T-helper 1 cell treated with Interleukin-12 subunit alpha and Interleukin-12 subunit beta and Interleukin-4 antibody, amounts not matched to agents 30 μg/mL and 1 μg/mL, for 36 hours (primary cell): ENCODE measurements around the gene IFITM2.

Experiments used
- H3K27ac Mint-ChIP-seq: one replicate; pipeline ENCODE4 v1.8.0; 2021; ENCODE audit warnings: mild to moderate bottlenecking, mixed read lengths
- H3K27me3 Mint-ChIP-seq: one replicate; pipeline ENCODE4 v1.8.0; 2021; ENCODE audit warnings: low read depth, mixed read lengths
- H3K36me3 Mint-ChIP-seq: one replicate; pipeline ENCODE4 v1.8.0; 2021; ENCODE audit warnings: low read depth, mixed read lengths
- H3K4me1 Mint-ChIP-seq: one replicate; pipeline ENCODE4 v1.8.0; 2021; ENCODE audit warnings: low read depth, mixed read lengths
- H3K4me3 Mint-ChIP-seq: one replicate; pipeline ENCODE4 v1.8.0; 2021; ENCODE audit warnings: mild to moderate bottlenecking, moderate library complexity, mixed read lengths
- H3K9me3 Mint-ChIP-seq: one replicate; pipeline ENCODE4 v1.8.0; 2021; ENCODE audit warnings: mixed read lengths

Gene IFITM2

DNA sequence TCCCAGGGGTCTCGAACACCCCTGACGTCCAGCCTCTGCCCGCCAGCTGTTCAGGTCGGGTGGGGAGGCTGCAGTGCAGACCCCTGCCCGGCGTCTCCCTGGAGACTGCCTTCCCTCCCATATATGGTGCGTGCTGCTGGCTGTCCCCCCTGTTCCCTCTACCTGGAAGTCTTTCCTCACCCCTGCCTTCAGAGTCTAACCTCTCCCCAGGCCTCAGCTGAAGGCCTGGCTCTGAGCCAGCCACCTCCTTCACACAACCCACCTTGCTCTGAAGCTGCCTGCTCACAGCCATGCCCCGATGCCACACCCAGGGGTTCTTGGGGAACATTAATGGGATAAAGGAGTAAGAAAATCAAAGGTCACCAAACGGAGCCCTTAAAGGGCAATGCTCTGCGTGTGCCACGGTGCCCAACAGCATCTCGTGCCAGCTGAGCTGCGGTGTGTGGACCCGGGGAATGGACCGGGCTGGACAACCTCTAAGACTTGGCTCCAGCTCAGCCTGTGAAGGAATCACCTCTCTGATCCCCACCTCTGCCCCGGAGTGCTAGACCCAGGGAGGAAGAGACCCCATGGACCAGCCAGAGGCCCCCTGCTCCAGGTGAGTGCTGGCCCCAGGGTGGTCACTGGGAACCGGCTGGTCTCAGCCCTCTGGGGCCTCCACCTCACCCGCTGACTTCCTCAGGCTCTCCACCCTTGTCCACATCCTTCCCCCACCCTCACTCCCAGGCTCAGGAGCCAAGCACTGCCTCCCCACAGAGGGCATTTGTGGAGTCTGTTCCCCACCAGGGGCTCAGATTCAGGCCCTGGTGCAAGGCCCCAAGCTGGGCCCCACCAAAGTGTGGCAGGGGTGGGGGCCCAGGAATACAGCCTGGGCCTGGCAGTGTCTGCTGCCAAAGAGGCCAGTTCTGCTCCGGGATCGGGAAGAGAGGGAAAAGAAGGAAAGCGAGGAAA is 29.3 kb upstream of the IFITM2 start, which contains the start of gene NLRP6:
NLRP6 (plus strand) TSS at position 407 of the 951 bp plus-strand sequence; CDS start at position 570, 163 bp downstream.
- Mint-ChIP-seq H3K9me3 (peaks cover 5% of the 10 kb centered on the region), H3K4me1 (peaks cover 37% of the 10 kb centered on the region), H3K36me3 (peaks cover 38% of the 10 kb centered on the region), H3K27ac (peak within 1 kb of the TSS; percentile 88), H3K27me3 (peaks cover 49% of the 10 kb centered on the region), H3K4me3 (peak within 1 kb of the TSS; percentile 85)

DNA sequence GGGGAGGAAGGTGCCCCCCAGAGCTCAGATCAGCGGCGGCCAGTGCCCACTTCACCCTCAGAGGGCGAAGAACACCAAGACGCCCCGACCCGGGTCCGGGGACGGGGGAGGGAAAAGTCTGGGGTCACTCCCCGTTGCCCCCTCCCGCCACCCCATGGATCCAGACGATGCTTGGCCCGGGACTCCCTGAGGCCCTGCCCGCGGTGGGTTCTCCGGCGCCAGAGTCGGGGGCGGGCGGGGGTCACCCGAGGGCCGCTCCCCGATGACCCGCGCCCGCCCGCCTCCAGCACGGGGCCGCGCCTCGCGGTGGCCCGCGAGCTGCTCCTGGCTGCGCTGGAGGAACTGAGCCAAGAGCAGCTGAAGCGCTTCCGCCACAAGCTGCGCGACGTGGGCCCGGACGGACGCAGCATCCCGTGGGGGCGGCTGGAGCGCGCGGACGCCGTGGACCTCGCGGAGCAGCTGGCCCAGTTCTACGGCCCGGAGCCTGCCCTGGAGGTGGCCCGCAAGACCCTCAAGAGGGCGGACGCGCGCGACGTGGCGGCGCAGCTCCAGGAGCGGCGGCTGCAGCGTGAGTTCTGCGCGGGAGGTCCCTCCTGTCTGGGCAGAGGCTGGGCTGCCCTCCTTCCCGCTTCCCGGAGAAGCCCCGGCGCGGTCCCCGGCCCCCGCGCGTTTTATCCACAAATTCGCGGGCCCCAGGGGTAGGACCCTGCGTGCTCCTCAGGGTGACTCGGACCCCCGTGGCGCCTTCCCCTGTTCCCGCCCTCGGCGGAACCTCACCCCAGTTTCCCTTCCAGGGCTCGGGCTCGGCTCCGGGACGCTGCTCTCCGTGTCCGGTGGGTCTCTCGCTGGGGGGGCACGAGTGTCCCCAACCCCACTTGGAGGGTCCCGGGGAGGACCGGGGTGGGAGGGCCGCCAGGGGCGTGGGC is 28.3 kb upstream of the IFITM2 start:
- Mint-ChIP-seq H3K4me1 (peaks cover 43% of the 10 kb centered on the region), H3K27me3 (peaks cover 49% of the 10 kb centered on the region), H3K4me3 (peak overlapping the region; percentile 85), H3K36me3 (peaks cover 43% of the 10 kb centered on the region), H3K9me3 (peaks cover 5% of the 10 kb centered on the region), H3K27ac (no peak overlapping the region)

DNA sequence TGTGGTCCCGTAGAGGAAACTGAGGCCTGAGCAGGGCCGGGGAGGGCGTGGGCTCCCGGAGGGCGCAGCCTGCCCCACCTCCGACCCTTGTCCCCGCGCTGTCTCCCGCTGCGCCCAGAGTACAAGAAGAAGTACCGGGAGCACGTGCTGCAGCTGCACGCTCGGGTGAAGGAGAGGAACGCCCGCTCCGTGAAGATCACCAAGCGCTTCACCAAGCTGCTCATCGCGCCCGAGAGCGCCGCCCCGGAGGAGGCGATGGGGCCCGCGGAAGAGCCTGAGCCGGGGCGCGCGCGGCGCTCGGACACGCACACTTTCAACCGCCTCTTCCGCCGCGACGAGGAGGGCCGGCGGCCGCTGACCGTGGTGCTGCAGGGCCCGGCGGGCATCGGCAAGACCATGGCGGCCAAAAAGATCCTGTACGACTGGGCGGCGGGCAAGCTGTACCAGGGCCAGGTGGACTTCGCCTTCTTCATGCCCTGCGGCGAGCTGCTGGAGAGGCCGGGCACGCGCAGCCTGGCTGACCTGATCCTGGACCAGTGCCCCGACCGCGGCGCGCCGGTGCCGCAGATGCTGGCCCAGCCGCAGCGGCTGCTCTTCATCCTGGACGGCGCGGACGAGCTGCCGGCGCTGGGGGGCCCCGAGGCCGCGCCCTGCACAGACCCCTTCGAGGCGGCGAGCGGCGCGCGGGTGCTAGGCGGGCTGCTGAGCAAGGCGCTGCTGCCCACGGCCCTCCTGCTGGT is 27.5 kb upstream of the IFITM2 start:
- Mint-ChIP-seq H3K36me3 (peaks cover 43% of the 10 kb centered on the region), H3K27ac (peak overlapping the region; percentile 76), H3K27me3 (peaks cover 44% of the 10 kb centered on the region), H3K4me3 (peak overlapping the region; percentile 87), H3K4me1 (peaks cover 43% of the 10 kb centered on the region), H3K9me3 (peaks cover 5% of the 10 kb centered on the region)

DNA sequence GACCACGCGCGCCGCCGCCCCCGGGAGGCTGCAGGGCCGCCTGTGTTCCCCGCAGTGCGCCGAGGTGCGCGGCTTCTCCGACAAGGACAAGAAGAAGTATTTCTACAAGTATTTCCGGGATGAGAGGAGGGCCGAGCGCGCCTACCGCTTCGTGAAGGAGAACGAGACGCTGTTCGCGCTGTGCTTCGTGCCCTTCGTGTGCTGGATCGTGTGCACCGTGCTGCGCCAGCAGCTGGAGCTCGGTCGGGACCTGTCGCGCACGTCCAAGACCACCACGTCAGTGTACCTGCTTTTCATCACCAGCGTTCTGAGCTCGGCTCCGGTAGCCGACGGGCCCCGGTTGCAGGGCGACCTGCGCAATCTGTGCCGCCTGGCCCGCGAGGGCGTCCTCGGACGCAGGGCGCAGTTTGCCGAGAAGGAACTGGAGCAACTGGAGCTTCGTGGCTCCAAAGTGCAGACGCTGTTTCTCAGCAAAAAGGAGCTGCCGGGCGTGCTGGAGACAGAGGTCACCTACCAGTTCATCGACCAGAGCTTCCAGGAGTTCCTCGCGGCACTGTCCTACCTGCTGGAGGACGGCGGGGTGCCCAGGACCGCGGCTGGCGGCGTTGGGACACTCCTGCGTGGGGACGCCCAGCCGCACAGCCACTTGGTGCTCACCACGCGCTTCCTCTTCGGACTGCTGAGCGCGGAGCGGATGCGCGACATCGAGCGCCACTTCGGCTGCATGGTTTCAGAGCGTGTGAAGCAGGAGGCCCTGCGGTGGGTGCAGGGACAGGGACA is 26.7 kb upstream of the IFITM2 start:
- H3K27me3 Mint-ChIP-seq: peaks cover 39% of the 10 kb centered on the region
- H3K36me3 Mint-ChIP-seq: peaks cover 49% of the 10 kb centered on the region
- peak overlapping the region; percentile 68 for H3K27ac Mint-ChIP-seq
- H3K9me3 Mint-ChIP-seq: peaks cover 5% of the 10 kb centered on the region
- peaks cover 43% of the 10 kb centered on the region for H3K4me1 Mint-ChIP-seq
- H3K4me3 Mint-ChIP-seq: peak overlapping the region; percentile 87

DNA sequence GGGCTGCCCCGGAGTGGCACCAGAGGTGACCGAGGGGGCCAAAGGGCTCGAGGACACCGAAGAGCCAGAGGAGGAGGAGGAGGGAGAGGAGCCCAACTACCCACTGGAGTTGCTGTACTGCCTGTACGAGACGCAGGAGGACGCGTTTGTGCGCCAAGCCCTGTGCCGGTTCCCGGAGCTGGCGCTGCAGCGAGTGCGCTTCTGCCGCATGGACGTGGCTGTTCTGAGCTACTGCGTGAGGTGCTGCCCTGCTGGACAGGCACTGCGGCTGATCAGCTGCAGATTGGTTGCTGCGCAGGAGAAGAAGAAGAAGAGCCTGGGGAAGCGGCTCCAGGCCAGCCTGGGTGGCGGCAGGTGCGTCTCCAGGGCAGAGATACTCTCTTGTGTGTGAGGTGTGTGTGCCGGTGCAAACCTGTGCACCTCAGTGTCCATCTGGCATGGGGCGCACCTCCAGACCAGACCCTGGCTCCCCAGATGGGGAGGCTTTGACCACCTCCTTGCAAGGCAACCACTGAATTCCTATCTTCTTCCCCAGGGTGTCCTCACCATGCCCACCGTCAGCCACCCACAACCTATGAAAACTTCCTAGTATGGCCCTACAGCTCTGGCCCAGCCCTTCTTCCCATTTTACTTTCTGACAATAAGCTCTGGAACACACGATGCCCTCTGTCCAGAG is 26.0 kb upstream of the IFITM2 start:
- H3K4me1 Mint-ChIP-seq: peaks cover 43% of the 10 kb centered on the region
- H3K36me3 Mint-ChIP-seq: peaks cover 43% of the 10 kb centered on the region
- peak overlapping the region; percentile 62 for H3K27ac Mint-ChIP-seq
- H3K9me3 Mint-ChIP-seq: peaks cover 3% of the 10 kb centered on the region
- peaks cover 37% of the 10 kb centered on the region for H3K27me3 Mint-ChIP-seq
- peak overlapping the region; percentile 87 for H3K4me3 Mint-ChIP-seq

DNA sequence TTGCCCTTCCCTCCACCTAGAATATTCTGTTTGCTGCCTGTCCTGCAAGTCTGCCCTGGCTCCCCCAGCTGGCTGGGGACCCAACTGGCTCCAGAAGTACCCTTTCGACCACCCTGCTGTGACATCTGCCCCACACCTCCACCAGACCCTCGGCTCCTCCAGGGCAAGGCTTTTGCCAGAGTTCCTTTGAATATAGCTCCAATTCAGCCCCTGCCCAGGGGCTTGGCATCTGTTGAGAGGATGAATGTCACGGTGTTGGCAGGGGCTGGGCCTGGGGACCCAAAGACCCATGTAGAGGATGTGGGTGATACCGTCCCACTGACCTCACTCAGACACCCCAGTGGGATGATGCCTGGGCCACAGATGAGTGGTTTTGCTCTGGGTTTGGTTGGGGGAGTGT is 25.4 kb upstream of the IFITM2 start:
- H3K4me1 Mint-ChIP-seq: peaks cover 45% of the 10 kb centered on the region
- no peaks in the 10 kb centered on the region for H3K9me3 Mint-ChIP-seq
- H3K27ac Mint-ChIP-seq: peak overlapping the region; percentile 62

DNA sequence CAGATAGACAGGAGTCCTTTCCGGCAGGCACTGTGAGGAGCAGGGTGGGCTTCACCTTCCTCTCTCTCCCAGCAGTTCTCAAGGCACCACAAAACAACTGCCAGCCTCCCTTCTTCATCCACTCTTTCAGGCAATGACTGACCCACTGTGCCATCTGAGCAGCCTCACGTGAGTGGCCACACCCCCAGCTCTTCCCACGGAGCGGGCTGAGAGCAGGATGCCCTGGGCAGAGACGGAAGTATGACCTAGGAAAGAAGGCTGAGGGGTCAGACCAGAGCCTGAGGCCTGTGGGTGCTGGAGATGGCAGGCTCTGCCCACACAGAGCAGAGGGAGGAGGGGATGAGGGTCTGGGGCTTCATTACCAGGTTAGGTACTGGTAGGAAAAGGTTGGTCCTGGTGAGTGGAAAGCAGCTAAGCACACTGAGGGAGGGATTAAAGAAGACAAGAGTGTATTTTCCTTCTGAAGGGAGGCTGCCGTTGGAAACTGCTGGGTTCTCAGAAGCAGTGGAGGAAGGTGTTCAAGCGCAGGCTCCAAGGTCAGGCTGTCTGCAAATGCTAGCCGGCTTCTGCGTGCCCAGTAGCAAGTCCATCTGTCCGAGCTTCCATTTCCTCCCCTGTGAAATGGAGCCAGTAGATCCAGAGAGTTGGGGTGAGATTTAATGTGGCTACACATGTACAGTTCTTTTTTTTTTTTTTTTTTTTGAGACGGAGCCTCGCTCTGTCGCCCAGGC is 24.8 kb upstream of the IFITM2 start:
- H3K4me3 Mint-ChIP-seq: peak overlapping the region; percentile 87
- peaks cover 37% of the 10 kb centered on the region for H3K36me3 Mint-ChIP-seq
- no peaks in the 10 kb centered on the region for H3K9me3 Mint-ChIP-seq
- peaks cover 45% of the 10 kb centered on the region for H3K4me1 Mint-ChIP-seq
- H3K27me3 Mint-ChIP-seq: peaks cover 34% of the 10 kb centered on the region
- peak overlapping the region; percentile 62 for H3K27ac Mint-ChIP-seq

More for the DNA sequence above, 25.4 kb upstream of the IFITM2 start:
- peak overlapping the region; percentile 87 for H3K4me3 Mint-ChIP-seq
- H3K27me3 Mint-ChIP-seq: peaks cover 37% of the 10 kb centered on the region
- H3K36me3 Mint-ChIP-seq: peaks cover 40% of the 10 kb centered on the region

DNA sequence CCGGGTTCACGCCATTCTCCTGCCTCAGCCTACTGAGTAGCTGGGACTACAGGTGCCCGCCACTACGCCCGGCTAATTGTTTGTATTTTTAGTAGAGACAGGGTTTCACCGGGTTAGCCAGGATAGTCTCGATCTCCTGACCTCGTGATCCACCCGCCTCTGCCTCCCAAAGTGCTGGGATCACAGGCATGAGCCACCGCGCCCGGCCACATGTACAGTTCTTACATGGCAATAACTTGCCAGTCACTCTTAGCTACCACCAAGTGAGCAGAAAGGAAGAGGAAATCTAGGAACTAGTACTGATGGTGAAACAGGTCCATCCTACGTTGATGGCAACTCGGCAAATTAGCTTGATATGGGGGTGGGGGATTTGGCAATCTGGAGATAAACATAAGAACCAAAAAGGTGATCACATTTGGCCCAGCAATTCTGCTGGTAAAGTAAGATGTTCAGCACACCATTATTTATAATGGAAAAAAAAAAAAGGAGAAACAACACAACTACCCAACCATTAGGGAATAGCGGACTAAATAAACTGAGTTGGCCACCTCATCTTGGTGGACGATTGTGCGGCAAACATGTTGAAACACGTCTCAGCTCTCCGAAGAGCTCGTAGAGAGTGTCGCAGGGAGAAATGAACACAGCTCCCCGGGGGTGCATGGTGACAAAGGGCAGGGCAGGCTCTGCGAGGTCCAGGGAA is 24.1 kb upstream of the IFITM2 start:
- peaks cover 40% of the 10 kb centered on the region for H3K4me1 Mint-ChIP-seq
- H3K36me3 Mint-ChIP-seq: peaks cover 34% of the 10 kb centered on the region

DNA sequence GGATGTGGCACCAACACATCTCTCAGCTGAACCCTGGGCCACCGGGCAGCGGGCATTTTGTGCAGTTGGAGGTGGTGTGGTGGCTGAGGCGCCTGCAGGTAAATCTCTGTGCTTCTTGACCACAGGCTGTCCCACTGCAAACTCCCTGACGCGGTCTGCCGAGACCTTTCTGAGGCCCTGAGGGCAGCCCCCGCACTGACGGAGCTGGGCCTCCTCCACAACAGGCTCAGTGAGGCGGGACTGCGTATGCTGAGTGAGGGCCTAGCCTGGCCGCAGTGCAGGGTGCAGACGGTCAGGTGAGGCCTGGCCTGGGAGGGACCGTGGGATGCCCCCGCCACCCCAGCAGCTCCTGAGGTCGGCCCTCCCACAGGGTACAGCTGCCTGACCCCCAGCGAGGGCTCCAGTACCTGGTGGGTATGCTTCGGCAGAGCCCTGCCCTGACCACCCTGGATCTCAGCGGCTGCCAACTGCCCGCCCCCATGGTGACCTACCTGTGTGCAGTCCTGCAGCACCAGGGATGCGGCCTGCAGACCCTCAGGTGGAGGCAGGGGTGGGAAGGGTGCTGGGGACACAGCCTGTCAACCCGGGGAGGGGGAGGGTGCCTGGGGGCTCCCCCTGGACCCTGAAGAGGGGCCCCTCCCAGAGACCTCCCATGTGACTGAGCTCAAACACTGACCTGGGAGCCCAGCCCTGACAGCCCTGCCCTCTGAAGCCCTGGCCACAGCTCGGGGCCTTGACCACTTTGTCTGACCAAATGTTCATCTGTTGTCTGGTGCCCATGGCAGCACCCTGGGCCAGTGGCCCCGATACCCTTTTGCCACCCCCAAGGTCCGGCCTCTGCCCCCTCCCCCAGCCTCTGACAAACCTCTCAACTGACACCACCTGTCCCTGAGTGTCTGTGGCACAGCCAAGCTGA is 23.3 kb upstream of the IFITM2 start:
- no peak overlapping the region for H3K4me3 Mint-ChIP-seq
- peaks cover 32% of the 10 kb centered on the region for H3K36me3 Mint-ChIP-seq

More for the DNA sequence above, 24.1 kb upstream of the IFITM2 start:
- Mint-ChIP-seq H3K9me3 (no peaks in the 10 kb centered on the region), H3K27ac (peak overlapping the region; percentile 11), H3K4me3 (peak overlapping the region; percentile 66), H3K27me3 (peaks cover 32% of the 10 kb centered on the region)

DNA sequence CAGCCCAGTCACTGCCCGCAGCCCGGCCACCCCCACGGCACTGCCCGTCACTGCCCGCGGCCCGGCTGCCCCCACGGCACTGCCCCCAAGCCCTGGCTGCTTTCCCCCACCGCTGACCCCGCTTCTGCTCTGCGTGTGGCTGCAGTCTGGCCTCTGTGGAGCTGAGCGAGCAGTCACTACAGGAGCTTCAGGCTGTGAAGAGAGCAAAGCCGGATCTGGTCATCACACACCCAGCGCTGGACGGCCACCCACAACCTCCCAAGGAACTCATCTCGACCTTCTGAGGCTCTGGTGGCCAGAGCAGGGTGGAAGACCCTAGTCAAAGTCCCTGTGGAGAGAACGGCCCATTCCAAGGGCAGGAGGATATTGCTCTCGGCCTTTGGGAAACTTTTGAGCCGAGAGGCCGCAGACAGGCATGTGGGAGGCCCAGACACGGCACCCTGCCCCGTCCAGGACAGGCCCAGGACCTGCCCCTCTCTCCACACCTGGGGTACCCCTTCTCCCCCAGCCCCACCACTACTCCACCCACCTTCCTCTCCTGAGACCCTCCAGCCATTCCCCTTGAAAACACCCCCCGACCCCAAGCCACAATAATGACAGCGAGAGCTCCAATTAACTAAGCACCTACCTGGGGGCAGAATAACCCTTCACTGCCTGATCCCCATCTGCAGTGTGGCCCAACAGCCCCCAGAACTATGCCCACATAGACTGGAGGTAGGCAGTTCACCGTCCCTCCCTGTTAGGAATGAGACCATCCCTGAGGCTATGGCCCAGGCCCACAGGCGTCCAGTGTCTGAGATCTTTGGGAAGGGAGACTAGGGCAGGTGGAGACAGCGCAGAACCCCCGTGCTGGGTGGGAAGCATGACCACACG is 22.4 kb upstream of the IFITM2 start:
- Mint-ChIP-seq H3K4me3 (no peak overlapping the region), H3K27me3 (peaks cover 29% of the 10 kb centered on the region), H3K9me3 (no peaks in the 10 kb centered on the region), H3K36me3 (peaks cover 32% of the 10 kb centered on the region), H3K27ac (peak overlapping the region; percentile 3), H3K4me1 (peaks cover 38% of the 10 kb centered on the region)

More for the DNA sequence above, 23.3 kb upstream of the IFITM2 start:
- peaks cover 29% of the 10 kb centered on the region for H3K27me3 Mint-ChIP-seq
- H3K9me3 Mint-ChIP-seq: no peaks in the 10 kb centered on the region
- no peak overlapping the region for H3K27ac Mint-ChIP-seq
- H3K4me1 Mint-ChIP-seq: peaks cover 38% of the 10 kb centered on the region
